Erythroblast (primary cell): ENCODE measurements around the gene FIGN.

ENCODE experiments used
- DNase-seq, 2 experiments: peaks; one replicate each; lab custom pipeline; 2025; lab: John Stamatoyannopoulos, UW
- GATA1 ChIP-seq: IDR thresholded peaks from 2 replicates; pipeline ENCODE4 v1.6.1; 2011; ENCODE audit warnings: low read depth, mild to moderate bottlenecking, control low read depth, low read length, moderate library complexity
- POLR2A ChIP-seq: IDR thresholded peaks from 2 replicates; pipeline ENCODE4 v1.6.1; 2011; ENCODE audit warnings: mild to moderate bottlenecking, low read length

The FIGN gene

GRCh38 chr2:163681745-163682144, 54.1 kb downstream of the FIGN start:
- DNase-seq = no peak
- TF ChIP-seq GATA1 (no peak), POLR2A (no peak)

DNA sequence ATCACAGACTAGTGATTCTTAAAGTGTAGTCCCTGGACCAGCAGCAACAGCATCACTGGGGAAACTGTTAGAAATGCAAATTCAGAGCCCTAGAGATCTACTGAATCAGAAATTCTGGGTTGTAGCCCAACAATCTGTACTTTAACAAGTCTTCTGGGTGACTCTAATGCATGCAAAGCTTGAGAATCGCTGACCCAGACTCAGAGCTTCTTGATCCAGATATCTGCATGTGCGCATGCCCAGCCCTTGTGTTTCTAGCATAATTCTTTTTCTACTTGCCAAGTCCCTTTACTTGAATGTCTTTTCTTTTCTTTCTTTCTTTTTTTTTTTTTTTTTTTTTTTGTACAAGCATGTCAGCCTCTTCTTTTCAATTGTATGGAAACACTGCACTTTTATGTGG, 60.4 kb downstream of the FIGN start:
- no peak for TF ChIP-seq POLR2A
- no peak for TF ChIP-seq GATA1
- DNase-seq = no peak

DNA sequence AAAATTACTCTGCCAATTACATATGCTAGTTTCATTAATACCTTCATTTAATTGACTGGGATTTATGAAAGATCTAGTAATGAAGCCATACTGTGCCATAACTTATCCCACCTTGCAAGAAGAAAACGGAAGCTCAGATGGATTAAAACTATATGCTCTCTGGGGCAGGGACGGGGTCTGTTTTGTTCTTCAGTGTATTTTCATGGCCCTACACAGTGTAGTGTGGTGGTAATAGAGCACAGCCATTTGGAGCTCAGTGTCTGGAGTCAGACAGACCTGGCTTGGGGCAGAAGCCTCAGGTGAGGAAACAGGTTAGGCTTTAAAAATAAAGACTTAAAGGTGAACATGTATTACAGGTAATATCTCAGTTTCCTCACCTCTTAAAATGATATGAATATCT, 62.3 kb downstream of the FIGN start:
- no peak for TF ChIP-seq POLR2A
- TF ChIP-seq GATA1 = no peak

GRCh38 chr2:163670929-163671328, 64.9 kb downstream of the FIGN start:
- TF ChIP-seq GATA1 (no peak), POLR2A (no peak)
- no peak for DNase-seq

More for the DNA sequence above, 62.3 kb downstream of the FIGN start:
- no peak for DNase-seq

GRCh38 chr2:163669506-163669905, 66.3 kb downstream of the FIGN start:
- DNase-seq = no peak
- TF ChIP-seq GATA1 (no peak), POLR2A (no peak)

DNA sequence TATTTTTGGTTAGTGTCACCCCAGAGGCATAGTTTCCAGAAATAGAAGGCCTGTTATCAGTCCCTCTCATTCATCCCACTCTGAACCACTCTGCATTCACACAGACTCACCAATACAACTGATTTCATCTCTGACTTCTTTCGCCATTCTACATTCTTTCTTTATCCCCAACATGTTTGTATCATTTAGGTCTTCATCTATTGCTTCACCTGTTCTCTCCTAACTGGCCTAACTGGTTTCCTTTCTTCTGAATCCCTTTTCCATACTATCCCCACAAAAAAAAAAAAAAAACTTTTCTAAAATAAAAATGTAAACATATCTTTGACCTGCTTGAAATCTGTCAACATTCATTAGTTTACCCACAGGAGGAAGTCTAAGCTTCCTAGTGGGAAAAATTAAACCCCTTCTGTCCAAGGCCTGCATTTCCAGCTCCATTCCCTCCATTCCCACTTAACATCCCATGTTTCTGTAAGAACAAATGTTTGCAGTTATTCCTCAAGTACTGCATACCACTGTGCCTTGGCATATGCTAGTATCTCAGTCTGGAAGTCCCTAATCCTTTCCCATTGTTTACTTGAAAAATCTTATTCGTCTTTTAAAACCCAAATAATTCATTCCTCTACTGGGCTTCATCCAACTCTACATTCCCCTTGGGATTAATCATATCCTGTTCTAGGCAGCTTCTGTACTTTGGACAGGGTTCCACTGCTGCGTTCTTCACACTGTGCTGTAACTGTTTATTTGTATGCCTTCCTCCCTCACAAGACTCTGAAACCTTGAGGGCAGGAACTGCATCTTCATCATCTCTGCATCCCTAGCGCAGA, 68.5 kb downstream of the FIGN start:
- DNase-seq = no peak
- TF ChIP-seq GATA1 (no peak), POLR2A (no peak)

DNA sequence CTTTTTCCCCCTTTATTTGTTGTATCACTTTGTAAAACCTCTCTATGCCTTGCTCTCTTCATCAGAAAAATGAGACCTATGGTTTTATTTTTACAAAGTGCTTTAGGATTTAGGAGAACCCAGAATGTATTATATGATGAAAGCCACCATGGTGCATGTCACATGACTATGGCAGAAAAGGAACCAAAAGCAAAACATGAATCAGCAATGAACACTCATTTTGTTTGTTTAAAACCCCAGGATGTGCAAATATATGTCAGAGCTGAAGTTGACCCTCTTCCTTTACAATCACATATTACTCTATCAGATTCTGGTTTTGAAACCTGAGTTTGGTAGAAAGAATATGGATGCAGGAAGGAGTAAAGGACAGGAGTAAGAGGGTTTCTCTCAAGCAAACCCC, 70.0 kb downstream of the FIGN start:
- TF ChIP-seq POLR2A = no peak
- no peak for TF ChIP-seq GATA1
- DNase-seq = no peak

GRCh38 chr2:163665051-163665450, 70.8 kb downstream of the FIGN start:
- TF ChIP-seq GATA1 (no peak), POLR2A (no peak)
- no peak for DNase-seq

DNA sequence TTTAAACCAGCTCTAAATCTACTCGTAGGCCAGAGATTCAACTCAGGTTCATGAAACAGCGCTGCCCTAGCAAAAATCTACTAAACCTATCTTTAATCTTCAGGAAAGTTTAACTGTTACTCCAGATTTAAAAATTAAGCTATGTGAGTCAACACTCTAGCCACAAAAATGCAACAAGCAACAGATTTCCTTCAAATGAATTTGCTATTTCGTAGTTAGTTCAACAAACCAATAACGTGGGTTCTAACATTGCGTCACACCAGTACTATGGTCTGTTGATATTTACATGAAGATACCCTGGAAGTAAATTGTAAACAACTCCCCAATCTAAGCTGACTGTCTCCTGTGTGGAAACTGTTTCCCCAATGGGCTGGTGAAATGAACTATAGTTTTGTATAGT, 71.2 kb downstream of the FIGN start:
- no peak for DNase-seq
- TF ChIP-seq POLR2A (no peak), GATA1 (no peak)

DNA sequence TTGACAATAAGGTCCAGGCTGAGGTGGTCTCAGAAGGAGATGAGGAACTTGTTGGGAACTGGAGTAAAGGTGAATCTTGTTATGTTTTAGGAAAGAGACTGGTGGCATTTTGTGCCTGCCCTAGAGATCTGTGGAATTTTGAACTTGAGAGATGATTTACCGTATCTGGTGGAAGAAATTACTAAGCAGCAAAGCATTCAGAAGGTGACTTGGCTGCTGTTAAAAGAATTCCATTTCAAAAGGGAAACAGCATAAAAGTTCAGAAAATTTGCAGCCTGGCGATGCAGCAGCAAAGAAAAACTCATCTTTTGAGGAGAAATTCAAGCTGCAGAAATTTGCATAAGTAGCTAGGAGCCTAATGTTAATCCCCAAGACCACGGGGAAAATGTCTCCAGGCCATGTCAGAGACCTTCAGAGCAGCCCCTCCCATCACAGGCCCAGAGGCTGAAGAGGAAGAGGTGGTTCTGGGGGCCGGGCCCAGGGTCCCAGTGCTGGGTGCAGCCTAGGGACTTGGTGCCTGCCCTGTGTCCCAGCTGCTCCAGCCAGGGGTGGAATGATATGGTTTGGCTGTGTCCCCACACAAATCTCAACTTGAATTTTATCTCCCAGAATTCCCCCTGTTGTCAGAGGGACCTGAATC, 73.5 kb downstream of the FIGN start:
- no peak for DNase-seq
- TF ChIP-seq GATA1 = no peak
- no peak for TF ChIP-seq POLR2A

DNA sequence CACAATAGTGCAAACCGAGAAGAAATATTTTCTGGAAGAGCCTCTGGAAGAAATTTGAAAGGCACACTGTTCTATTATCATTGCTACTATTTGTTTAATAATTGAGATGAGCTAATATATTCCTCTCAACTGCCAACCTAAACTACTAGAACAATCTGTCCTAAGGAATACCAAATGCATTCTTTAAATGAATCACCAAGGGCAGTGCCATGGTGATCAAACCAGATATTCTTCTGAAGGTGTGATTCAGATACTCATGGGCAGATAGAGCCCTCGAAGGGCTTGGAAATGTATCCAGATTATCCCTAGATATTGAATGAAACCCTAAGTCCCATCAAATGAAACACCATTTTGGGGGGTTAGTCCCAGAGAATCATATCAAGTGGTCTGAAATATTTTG, 76.6 kb downstream of the FIGN start:
- no peak for DNase-seq
- TF ChIP-seq POLR2A = no peak
- no peak for TF ChIP-seq GATA1

GRCh38 chr2:163658556-163658955, 77.3 kb downstream of the FIGN start:
- TF ChIP-seq GATA1 = no peak
- TF ChIP-seq POLR2A = no peak

DNA sequence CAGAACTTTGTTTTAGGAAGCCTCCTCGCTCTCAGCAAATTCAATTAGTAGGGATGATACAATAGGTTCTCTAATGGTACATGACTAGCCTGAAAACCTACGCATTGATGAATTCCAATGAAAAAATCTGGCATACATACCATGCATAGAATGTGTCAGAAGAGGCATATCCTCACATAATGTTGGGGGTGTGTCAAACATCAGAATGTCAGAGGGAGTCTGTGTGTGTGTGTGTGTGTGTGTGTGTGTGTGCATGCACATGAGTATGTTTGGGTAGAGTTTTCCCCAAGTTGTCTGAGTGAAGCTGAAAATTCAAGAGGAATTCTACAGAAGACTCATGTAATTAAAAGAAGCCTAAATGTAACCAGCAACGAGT, 78.5 kb downstream of the FIGN start:
- TF ChIP-seq GATA1 (no peak), POLR2A (no peak)
- DNase-seq = no peak

More at GRCh38 chr2:163658556-163658955, 77.3 kb downstream of the FIGN start:
- DNase-seq = no peak

DNA sequence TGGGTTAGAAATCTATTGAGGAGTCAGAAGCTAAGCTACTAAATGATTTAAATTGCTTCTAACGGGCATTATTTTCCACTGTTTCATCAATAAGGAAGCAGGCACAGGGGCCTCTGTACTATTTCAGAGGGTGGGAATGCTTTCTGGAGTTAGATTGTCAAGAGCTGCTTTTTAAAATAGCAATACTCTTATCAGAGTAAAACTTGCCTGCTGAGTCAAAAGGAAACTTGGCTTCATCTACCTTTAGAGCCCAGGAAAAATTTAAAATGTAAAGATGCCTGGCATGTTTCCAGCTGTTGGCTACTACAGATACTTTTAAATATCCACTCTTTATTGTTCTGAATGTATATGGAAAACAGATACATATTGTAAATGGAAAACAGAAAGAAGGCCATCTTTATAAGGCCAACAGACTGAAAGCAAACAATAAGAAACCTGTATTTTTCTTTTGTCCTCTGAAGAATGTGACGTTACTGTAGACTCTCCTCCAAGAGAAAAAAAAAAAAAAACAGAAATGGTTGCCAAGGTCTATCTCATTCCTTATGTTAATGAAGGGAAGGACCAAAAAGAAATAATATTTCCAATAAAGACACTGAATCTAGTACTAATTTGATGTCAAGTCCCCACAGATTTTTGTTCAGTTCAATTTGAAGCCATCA, 79.1 kb downstream of the FIGN start:
- DNase-seq = no peak
- TF ChIP-seq POLR2A (no peak), GATA1 (no peak)
